Measurements from ENCODE around the gene BPIFB1. TPM values are rescaled to one million over a fixed set of nuclear protein-coding genes. Genes with fewer than 3 reads are reported as not detected.

BPIFB1 gene
- total RNA-seq, 2 donors from 2014 or later, result not detected

- Mint-ChIP-seq H3K4me1 (ENCODE audit: low read depth) (peaks cover 12% of the 10 kb centered on the region), H3K4me3 (no peak overlapping the region), H3K36me3 (ENCODE audit: insufficient read depth in 2 of 2) (peaks cover 0 to 3% of the 10 kb centered on the region in 2 donors), H3K9me3 (no peaks in the 10 kb centered on the region), H3K27me3 (ENCODE audit: low read depth) (no peaks in the 10 kb centered on the region), H3K27ac (no peak overlapping the region)
- ATAC-seq (replicated peaks in 1 of 2) (no peak), DNase-seq (no peak)
Measured at GRCh38 chr20:33349493-33349892, 66.5 kb downstream of the BPIFB1 start.

GRCh38 chr20:33351696-33352095 is 68.7 kb downstream of the BPIFB1 start:
- H3K36me3 Mint-ChIP-seq (ENCODE audit: insufficient read depth in 2 of 2), result peaks cover 0 to 3% of the 10 kb centered on the region in 2 donors
- no peak overlapping the region for H3K4me3 Mint-ChIP-seq
- peaks cover 7% of the 10 kb centered on the region for H3K4me1 Mint-ChIP-seq (ENCODE audit: low read depth)
- H3K27ac Mint-ChIP-seq, result no peak overlapping the region
- no peaks in the 10 kb centered on the region for H3K27me3 Mint-ChIP-seq (ENCODE audit: low read depth)
- ATAC-seq (replicated peaks in 1 of 2), result no peak
- no peak for DNase-seq
- no peaks in the 10 kb centered on the region for H3K9me3 Mint-ChIP-seq

- Mint-ChIP-seq H3K4me1 (ENCODE audit: low read depth) (peaks cover 7% of the 10 kb centered on the region), H3K4me3 (no peak overlapping the region), H3K9me3 (no peaks in the 10 kb centered on the region), H3K27ac (no peak overlapping the region), H3K27me3 (ENCODE audit: low read depth) (no peaks in the 10 kb centered on the region), H3K36me3 (ENCODE audit: insufficient read depth in 2 of 2) (peaks cover 0 to 3% of the 10 kb centered on the region in 2 donors)
- ATAC-seq (replicated peaks in 1 of 2), result no peak
- DNase-seq, result no peak
Measured at GRCh38 chr20:33352258-33353012, 69.4 kb downstream of the BPIFB1 start.

GRCh38 chr20:33353013-33353402 is 70.0 kb downstream of the BPIFB1 start:
- ATAC-seq (replicated peaks in 1 of 2), result no peak
- DNase-seq, result no peak
- Mint-ChIP-seq H3K4me1 (ENCODE audit: low read depth) (peaks cover 7% of the 10 kb centered on the region), H3K27me3 (ENCODE audit: low read depth) (no peaks in the 10 kb centered on the region), H3K9me3 (no peaks in the 10 kb centered on the region), H3K27ac (no peak overlapping the region), H3K36me3 (ENCODE audit: insufficient read depth in 2 of 2) (peaks cover 0 to 3% of the 10 kb centered on the region in 2 donors), H3K4me3 (no peak overlapping the region)

Other genes with a start within 250 kb of the BPIFB1 start
- gene BPIFB3, start 229.3 kb upstream of the BPIFB1 start, total RNA-seq, result not detected
- not detected for gene BPIFB4, start 203.6 kb upstream of the BPIFB1 start, total RNA-seq
- gene BPIFA2, start 115.1 kb upstream of the BPIFB1 start, total RNA-seq, result not detected
- gene BPIFA3, start 65.9 kb upstream of the BPIFB1 start, total RNA-seq, result not detected
- gene BPIFA1, start 47.2 kb upstream of the BPIFB1 start, total RNA-seq, result not detected
- 10 to 100 TPM; 43.0 to 64.2 TPM for gene CDK5RAP1, start 118.3 kb downstream of the BPIFB1 start, total RNA-seq
- 1 to 10 TPM; 2.2 to 3.7 TPM for gene SNTA1, start 160.5 kb downstream of the BPIFB1 start, total RNA-seq
- 10 to 100 TPM; 14.4 to 15.7 TPM for gene CBFA2T2, start 206.9 kb downstream of the BPIFB1 start, total RNA-seq